Gastroesophageal sphincter (tissue), 3 donors: ENCODE measurements around the gene LRAT.

ENCODE experiments used
- CTCF ChIP-seq, 4 experiments: fragments of 200-600 bp in 2 of 4; fragments of 450-650 bp in 2 of 4; sonication (generic) in 1 of 4; IDR thresholded peaks; one replicate each; pipeline ENCODE4 v1.5.1; 2017 to 2019; ENCODE audit warnings: antibody characterized with exemption in 4 of 4, mild to moderate bottlenecking in 2 of 4, moderate library complexity in 2 of 4
- EP300 ChIP-seq: sonication (generic); formaldehyde crosslinking; IDR thresholded peaks from one replicate; pipeline ENCODE4 v1.6.1; 2017; ENCODE audit warnings: antibody characterized with exemption, mild to moderate bottlenecking

- TF ChIP-seq CTCF (IDR thresholded peaks at IDR 0.05) (no peak), EP300 (no peak)
These were observed at the start of gene LRAT for GRCh38 chr4:154743683-154744340.
